ENCODE measurements around the gene ZSWIM3.

ZSWIM3 gene

GRCh38 chr20:45909336-45909808 is 52.0 kb downstream of the ZSWIM3 start:
- DNase-seq (ENCODE audit: low spot score), result no peak

- DNase-seq (ENCODE audit: low spot score), result no peak
Observed at GRCh38 chr20:45909817-45910669, 52.6 kb downstream of the ZSWIM3 start.

- DNase-seq (ENCODE audit: low spot score), result peak; percentile 100
Observed at GRCh38 chr20:45910670-45911485, 53.5 kb downstream of the ZSWIM3 start.

- DNase-seq (ENCODE audit: low spot score), result peak; percentile 85
Observed at GRCh38 chr20:45911486-45912343, 54.3 kb downstream of the ZSWIM3 start, which contains the start of gene PLTP. Gene PLTP (minus strand): TSS chr20:45912155. CDS start chr20:45911452, 703 bp downstream.

GRCh38 chr20:45912344-45912682 is 54.9 kb downstream of the ZSWIM3 start:
- no peak for DNase-seq (ENCODE audit: low spot score)

GRCh38 chr20:45913116-45913515 is 55.7 kb downstream of the ZSWIM3 start:
- DNase-seq (ENCODE audit: low spot score), result no peak

GRCh38 chr20:45917790-45918141 is 60.4 kb downstream of the ZSWIM3 start:
- DNase-seq (ENCODE audit: low spot score), result no peak

- no peak for DNase-seq (ENCODE audit: low spot score)
Observed at GRCh38 chr20:45918182-45918737, 60.8 kb downstream of the ZSWIM3 start.

- DNase-seq (ENCODE audit: low spot score), result no peak
Observed at GRCh38 chr20:45918779-45919537, 61.5 kb downstream of the ZSWIM3 start.

GRCh38 chr20:45919542-45920399 is 62.4 kb downstream of the ZSWIM3 start:
- DNase-seq (ENCODE audit: low spot score), result no peak

GRCh38 chr20:45920462-45921336 is 63.3 kb downstream of the ZSWIM3 start:
- no peak for DNase-seq (ENCODE audit: low spot score)

- no peak for DNase-seq (ENCODE audit: low spot score)
Observed at GRCh38 chr20:45921337-45922189, 64.1 kb downstream of the ZSWIM3 start.

- no peak for DNase-seq (ENCODE audit: low spot score)
Observed at GRCh38 chr20:45924391-45925261, 67.2 kb downstream of the ZSWIM3 start.

- DNase-seq (ENCODE audit: low spot score), result no peak
Observed at GRCh38 chr20:45925821-45926506, 68.5 kb downstream of the ZSWIM3 start.

- DNase-seq (ENCODE audit: low spot score), result no peak
Observed at GRCh38 chr20:45926731-45927070, 69.3 kb downstream of the ZSWIM3 start.

All from SK-N-DZ (cell line).